Mesothelial cell of epicardium (in vitro differentiated cells): ENCODE data around the gene FBRS. TPM values are rescaled to one million over a fixed set of nuclear protein-coding genes. Genes with fewer than 3 reads are reported as not detected.

ENCODE experiments used
- DNase-seq, 2 experiments: peaks; one replicate each; pipeline ENCODE4 v3.0.0; 2021; ENCODE audit warnings: low spot score in 2 of 2; ENCODE audit not compliant: unreplicated experiment in 2 of 2
- H3K27ac Mint-ChIP-seq: 2 replicates; pipeline ENCODE4 v1.8.0; 2021; ENCODE audit warnings: mixed read lengths
- H3K27me3 Mint-ChIP-seq: 2 replicates; pipeline ENCODE4 v1.8.0; 2021; ENCODE audit warnings: low read depth, mixed read lengths
- H3K36me3 Mint-ChIP-seq: 2 replicates; pipeline ENCODE4 v1.8.0; 2021; ENCODE audit warnings: mixed read lengths
- H3K4me1 Mint-ChIP-seq: 2 replicates; pipeline ENCODE4 v1.8.0; 2021; ENCODE audit warnings: mixed read lengths
- H3K4me3 Mint-ChIP-seq: 2 replicates; pipeline ENCODE4 v1.8.0; 2021; ENCODE audit warnings: mild to moderate bottlenecking, moderate library complexity, mixed read lengths
- H3K9me3 Mint-ChIP-seq: 2 replicates; pipeline ENCODE4 v1.8.0; 2021; ENCODE audit warnings: mixed read lengths
- CTCF ChIP-seq: fragments of 200-600 bp; sonication (generic); IDR thresholded peaks from one replicate; pipeline ENCODE4 v1.5.0; 2021; ENCODE audit warnings: antibody characterized with exemption; ENCODE audit not compliant: unreplicated experiment
- total RNA-seq: library from RNA; stranded (reverse); gene quantifications from 3 replicates; pipeline ENCODE4 v1.2.1, GENCODE V29; 2021

FBRS gene
- total RNA-seq, 1 donor from 2014 or later = 97.5 TPM

GRCh38 chr16:30637944-30638343 lies 20.3 kb upstream of the FBRS start:
- Mint-ChIP-seq H3K9me3 (no peaks in the 10 kb centered on the region), H3K4me1 (peaks cover 15% of the 10 kb centered on the region), H3K36me3 (no peaks in the 10 kb centered on the region), H3K27me3 (peaks cover 3% of the 10 kb centered on the region), H3K4me3 (no peak overlapping the region), H3K27ac (no peak overlapping the region)
- DNase-seq = no peak
- TF ChIP-seq CTCF = no peak

- no peaks in the 10 kb centered on the region for H3K9me3 Mint-ChIP-seq
- H3K36me3 Mint-ChIP-seq = no peaks in the 10 kb centered on the region
- no peaks in the 10 kb centered on the region for H3K4me1 Mint-ChIP-seq
- DNase-seq = no peak
- no peak overlapping the region for H3K4me3 Mint-ChIP-seq
- no peak for TF ChIP-seq CTCF
- H3K27ac Mint-ChIP-seq = no peak overlapping the region
- peaks cover 10% of the 10 kb centered on the region for H3K27me3 Mint-ChIP-seq
Observed at GRCh38 chr16:30641378-30641982, 16.8 kb upstream of the FBRS start.

- Mint-ChIP-seq H3K4me3 (no peak overlapping the region), H3K4me1 (no peaks in the 10 kb centered on the region), H3K36me3 (no peaks in the 10 kb centered on the region), H3K27ac (no peak overlapping the region), H3K27me3 (peaks cover 10% of the 10 kb centered on the region), H3K9me3 (no peaks in the 10 kb centered on the region)
- TF ChIP-seq CTCF = no peak
- no peak for DNase-seq
Observed at GRCh38 chr16:30644334-30644830, 13.8 kb upstream of the FBRS start.

- DNase-seq = no peak
- H3K4me1 Mint-ChIP-seq = no peaks in the 10 kb centered on the region
- H3K27me3 Mint-ChIP-seq = peaks cover 7% of the 10 kb centered on the region
- no peak for TF ChIP-seq CTCF
- H3K4me3 Mint-ChIP-seq = no peak overlapping the region
- no peak overlapping the region for H3K27ac Mint-ChIP-seq
- no peaks in the 10 kb centered on the region for H3K36me3 Mint-ChIP-seq
- H3K9me3 Mint-ChIP-seq = no peaks in the 10 kb centered on the region
Observed at GRCh38 chr16:30645727-30646126, 12.5 kb upstream of the FBRS start.

GRCh38 chr16:30647274-30647571 lies 11.0 kb upstream of the FBRS start:
- Mint-ChIP-seq H3K27me3 (peaks cover 7% of the 10 kb centered on the region), H3K4me1 (peaks cover 9% of the 10 kb centered on the region), H3K4me3 (no peak overlapping the region), H3K9me3 (no peaks in the 10 kb centered on the region), H3K27ac (no peak overlapping the region), H3K36me3 (no peaks in the 10 kb centered on the region)
- TF ChIP-seq CTCF = no peak
- no peak for DNase-seq
